GM21515 (cell line): ENCODE data around the gene TFCP2L1.

Source experiments
- ATAC-seq: cut with Tn5 transposase; IDR thresholded peaks from one replicate; pipeline ENCODE4 v1.9.1; 2021; ENCODE audit not compliant: unreplicated experiment

TFCP2L1 gene

DNA sequence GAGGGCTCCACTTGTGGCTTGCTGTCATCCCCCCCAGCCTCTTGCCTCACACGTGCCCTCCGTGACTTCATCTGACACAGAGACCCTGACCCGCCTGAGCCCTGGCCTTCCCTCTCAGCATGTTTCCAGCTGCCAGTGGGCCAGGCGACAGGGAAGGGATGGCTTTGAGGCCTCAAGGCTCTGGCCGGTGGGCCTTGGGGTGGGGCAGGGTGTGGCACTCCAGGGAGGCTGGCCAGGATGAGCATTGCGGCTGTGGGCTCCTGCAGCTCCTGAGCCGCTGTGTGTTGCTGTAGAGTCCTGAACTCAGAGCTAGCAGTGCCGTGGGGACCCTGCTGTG, 85.0 kb downstream of the TFCP2L1 start:
- no peak for ATAC-seq

DNA sequence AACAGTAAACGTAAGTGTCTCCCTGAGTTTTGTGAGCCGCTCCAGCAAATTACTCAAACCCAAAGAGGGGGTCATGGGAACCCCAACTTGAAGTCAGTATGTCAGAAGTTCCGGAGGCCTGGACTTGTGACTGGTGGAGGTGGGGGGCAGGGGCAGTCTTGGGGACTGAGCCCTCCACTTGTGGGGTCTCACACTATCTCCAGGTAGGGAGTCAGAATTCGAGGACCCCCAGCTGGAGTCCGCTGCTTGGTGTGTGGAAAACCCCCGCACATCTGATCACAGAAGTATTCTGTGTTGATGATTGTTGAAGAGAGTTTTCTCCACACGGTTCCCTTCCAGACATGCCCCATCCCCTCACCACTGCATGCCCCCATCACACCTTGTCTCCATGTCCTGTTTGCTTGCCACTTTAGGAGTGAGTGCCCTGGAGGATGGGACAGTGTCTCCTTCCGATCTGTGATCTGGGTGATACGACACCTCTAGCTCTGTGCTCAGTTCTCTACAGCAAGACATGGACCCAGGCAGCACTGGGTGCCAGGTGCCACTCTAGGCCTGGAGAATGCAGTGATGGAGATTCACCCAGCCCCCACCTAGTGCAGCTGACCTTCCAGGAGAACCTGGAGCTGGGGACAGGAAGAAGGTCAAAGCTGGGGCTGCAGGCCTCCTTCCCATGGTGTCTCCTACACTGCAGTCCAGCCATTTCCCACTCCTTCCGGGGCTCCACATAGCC, 85.6 kb downstream of the TFCP2L1 start:
- ATAC-seq, result no peak

DNA sequence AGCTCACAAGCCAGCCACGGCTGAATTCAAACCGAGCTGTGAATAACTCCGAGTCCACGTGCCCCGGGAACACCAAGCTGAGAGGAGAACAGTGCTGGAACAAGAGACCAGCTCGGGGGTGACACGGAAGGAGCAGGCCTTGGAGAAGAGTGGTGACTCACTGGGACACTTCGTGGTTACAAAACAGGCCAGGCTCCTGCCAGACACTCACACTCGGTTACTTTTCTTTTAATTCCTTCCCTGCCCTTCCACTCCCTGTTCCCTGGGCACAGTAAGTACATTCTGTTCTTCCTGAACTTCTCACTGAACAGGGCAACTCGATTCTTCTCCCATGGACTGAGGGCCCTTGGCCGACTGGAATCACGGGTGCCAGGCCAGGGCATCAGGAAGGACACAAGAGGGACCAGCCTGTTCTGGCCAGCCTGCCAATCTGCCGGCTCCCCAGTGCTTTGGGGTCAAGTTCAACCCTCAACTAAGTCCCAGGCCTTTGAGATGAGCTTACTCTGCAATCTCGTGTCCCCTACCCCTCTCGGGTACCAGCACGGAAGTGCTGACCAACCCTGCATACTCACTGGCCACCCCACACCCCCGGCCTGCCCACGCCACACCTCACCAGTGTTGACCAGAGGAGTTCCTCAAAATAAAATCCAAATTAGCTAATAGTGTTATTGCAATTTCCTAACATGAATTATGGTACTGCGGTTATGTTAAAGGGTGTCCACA, 87.5 kb downstream of the TFCP2L1 start:
- no peak for ATAC-seq

DNA sequence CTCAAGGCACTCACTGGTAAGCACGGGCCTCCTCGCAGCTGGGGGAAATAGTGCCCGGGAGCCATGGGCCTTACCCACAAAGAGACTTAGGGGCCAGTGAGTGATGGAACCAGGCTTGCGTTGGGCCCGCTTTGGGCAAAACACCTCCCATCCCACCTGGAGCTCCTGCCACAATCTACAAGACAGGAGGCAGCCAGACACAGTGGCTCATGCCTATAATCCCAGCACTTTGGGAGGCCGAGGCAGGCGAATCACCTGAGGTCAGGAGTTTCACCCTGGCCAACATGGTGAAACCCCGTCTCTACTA, 88.2 kb downstream of the TFCP2L1 start:
- ATAC-seq, result no peak

DNA sequence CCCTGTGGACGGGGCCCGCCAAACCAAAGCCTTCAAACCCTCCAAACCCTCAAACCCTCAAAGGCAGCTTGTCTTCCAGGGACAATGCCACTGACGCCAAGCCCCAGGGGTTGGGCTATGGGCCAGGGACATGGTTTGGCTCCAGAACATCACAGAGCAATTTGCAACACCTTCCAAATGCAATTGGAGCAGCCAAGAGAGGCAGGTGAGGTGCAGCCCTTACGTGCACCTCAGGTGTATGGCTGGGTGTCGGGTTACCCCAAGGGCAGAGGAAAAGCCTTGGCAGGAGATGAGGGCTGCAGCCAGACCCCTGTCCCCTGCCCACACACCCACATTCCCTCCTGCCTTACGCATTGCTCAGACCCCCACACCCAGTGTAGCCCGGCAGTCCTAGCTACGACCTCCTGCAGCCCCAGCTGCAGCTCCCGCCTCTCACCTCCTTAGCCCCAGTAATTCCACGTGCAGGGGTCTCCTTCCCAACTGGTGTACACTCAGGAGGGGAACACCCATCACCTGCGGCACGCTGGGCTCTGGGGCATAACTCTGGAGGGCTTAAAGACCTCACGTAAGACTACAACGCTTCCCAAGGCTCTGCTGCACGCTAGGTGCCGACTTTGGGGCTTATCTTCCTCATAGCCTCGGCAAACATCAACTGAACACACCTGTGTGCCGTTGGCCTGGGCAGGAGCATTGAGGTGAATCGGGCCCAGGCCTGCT, 88.7 kb downstream of the TFCP2L1 start:
- ATAC-seq, result no peak

DNA sequence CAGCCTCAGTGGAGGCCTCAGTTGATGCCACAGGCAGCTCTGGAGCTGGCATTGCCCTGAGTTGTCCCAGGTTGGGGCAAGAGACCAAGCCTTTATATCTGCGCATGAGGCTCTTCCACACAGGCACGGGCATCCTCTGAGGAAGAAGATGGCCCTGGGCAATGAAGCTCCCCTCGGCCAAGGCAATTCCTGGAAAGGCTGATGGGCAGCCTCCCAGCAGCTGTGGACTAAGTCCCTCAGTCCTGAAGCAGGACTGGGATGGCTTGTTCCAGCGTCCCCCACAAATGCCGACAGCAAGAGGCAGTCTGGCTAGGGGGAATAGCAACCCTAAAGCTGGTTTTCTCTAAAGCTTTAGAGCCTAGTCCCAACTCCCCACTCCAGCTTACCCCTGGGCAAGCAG, 90.0 kb downstream of the TFCP2L1 start:
- no peak for ATAC-seq

GRCh38 chr2:121194626-121195025, 90.4 kb downstream of the TFCP2L1 start:
- no peak for ATAC-seq

- ATAC-seq, result no peak
These were observed 91.8 kb downstream of the TFCP2L1 start for GRCh38 chr2:121193185-121193584.

DNA sequence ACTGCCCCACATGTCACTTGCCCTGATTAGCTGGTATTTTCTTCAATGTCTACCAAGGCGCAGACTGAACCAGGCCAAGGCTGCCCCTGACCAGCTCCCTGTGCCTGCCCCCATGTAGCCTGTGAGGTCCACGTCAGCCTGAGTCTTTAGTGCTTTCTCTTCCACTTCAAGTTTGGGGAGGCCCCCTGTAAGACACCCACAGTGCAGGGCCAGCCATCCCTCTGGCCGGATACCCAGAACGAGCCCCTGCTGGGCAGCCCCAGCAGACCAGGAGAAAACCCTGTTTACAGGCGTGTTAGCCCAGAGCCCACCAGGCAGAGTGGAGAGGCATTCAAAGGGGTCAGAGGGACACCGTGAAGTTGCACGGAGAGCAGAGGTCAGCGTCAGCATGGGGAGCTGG, 92.4 kb downstream of the TFCP2L1 start:
- ATAC-seq, result no peak

GRCh38 chr2:121191191-121192170, 93.5 kb downstream of the TFCP2L1 start:
- no peak for ATAC-seq

DNA sequence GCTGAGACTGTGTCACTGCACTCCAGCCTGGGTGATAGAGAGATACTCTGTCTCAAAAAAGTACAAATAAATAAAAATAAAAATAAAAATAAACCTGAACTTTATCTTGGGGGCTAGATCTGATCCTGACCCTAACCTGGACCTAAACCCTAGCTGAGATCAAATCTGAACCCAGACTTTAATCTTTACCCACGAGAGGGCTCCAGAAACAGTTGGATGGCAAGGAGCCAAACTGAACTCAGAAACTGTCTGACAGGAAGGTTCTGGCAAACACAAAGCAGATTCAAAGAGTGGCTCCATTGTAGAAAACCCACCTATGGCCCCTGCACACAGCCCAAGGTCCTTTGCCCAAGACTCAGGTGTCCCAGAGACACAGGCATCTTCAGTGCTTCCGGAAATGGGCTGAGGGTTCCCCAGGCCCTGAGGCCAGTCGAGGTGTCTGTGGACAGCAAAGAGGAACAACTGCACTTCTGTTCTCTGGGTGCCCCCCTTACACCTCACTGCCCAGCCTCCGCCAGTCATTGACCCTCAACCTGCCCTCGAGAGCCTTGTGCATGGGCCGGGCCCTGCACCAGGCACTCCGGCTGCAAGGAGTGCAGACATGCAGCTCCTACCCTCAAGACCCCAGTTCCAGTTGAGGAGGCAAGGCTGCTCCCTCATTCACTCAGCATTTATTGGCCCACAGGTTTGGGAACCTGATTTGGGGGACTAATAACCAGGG, 95.2 kb downstream of the TFCP2L1 start:
- no peak for ATAC-seq

- ATAC-seq, result no peak
These were observed 96.0 kb downstream of the TFCP2L1 start for GRCh38 chr2:121189011-121189410.

DNA sequence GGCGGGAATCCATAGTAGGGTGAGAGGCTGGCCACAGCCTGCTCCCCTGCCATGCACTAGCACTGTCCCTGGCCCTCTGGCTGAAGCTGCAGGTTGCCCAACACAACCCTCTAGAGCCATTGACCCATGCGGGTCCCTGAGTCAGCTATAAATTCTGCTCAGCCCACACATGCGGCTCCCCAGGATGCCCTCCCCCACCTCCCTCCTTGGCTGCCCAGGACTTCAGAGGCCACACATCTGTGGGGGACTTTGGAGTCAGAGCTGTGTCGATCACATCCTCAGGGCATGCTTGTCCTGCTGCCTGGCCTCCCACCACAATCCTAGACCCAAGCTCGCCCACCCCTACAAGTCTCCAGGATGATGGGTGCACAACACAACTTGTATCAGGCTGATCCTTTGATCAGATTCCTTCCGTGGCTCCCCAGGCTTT, 97.0 kb downstream of the TFCP2L1 start:
- no peak for ATAC-seq

GRCh38 chr2:121187351-121187981, 97.5 kb downstream of the TFCP2L1 start:
- no peak for ATAC-seq

DNA sequence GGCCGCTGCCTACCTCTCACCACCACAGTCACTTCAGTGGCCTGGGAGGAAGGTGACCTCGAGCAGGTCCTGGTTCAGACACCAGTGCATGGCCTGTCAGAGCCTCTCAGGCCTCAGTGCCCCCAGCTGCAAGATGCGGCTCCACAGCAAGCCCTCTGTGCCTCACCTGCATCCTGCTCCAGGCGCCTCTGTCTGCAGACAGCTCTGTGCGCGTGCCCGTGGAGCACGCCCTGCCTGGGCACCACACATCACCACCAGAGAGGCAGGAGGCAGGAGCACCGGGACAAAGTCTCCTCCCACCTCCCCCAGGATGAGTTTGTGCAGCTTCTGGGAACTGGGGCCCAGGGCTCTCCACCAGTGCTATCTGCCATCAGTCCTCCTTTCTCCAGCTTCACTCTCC, 98.7 kb downstream of the TFCP2L1 start:
- no peak for ATAC-seq

GRCh38 chr2:121185571-121186074, 99.4 kb downstream of the TFCP2L1 start:
- ATAC-seq, result no peak

DNA sequence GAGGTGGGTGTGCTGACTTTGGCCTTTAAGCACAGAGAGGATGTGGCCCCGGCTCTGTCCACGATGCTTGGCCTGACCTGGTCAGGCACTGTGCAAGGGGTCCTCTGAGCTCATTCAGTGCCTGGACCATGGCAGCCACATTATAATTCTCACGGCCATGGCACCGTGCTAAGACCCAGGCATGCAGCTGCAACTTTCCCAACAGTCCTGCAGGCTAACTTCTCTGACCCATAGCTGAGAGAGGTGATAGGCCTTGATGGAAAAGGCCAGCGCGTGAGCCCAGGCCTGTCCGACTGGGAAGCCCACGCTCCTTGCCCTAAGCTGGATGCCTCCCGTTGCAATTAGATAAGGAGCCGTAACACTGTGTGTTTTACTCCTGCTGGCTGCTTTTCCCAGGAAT, 99.9 kb downstream of the TFCP2L1 start:
- no peak for ATAC-seq

DNA sequence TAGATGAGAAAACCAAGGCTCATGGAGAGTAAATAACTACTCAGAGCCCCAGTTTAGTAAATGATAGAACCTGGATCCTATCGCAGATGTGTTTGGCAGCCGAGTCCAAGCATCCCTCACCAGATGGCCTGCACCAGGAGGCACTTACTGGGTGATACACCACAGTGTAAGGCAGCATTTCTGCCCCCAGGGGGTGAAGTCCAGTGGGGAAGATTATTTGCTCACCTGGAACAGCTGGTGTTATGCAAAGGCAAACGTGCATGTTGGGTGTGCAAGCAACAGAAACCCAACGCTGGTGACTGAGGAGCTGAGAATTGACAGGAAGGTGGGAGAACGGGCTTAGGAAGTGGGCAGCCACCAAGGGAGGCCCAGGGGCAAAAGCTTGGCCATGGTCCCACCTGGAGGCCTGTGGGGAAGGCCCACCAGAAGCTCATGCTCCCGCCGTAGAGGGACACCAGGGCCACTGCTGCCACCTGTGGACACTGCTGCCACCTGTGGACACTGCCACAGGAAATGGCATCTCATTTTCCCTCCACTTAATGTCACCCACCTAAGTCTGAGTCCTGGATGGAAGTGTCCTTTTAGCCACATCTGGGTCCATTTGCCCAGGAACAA, 100.6 kb downstream of the TFCP2L1 start:
- ATAC-seq, result no peak

GRCh38 chr2:121182520-121182919, 102.5 kb downstream of the TFCP2L1 start:
- ATAC-seq, result no peak
